Measurements from ENCODE around the gene MAPK1. TPM values are rescaled to one million over a fixed set of nuclear protein-coding genes. Genes with fewer than 3 reads are reported as not detected.

Gene MAPK1
- total and polyA plus RNA-seq, 9 of the 15 experiments (the other 6 are each of a cell fraction or from before 2014, with no cell fraction given): 46.3 to 575 (median 283) TPM

DNA sequence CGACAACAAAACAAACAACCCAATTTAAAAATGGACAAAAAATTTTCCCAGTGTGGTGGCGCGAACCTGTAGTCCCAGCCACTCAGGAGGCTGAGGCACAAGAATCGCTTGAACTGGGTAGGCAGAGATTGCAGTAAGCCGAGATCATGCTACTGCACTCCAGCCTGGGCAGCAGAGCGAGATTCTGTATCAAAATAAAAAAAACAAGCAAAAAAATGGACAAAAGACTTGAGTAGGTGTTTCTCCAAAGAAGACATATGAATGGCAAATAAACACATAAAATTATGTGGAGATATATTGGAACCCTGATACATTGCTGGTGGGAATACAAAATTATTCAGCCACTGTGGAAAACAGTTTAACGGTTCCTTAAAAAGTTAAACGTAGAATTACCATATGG, 27.4 kb upstream of the MAPK1 start:
- BruUV-seq (replicated peaks): no TSS peak
- Histone ChIP-seq H3K9ac (ENCODE audit: insufficient read depth in 1 of 2, low read depth in 2 of 2, low read length in 2 of 2) (no peak overlapping the region), H4K20me1 (replicated peaks; ENCODE audit: control insufficient read depth, insufficient read depth, low read length) (no peaks in the 10 kb centered on the region), H3K9me1 (ENCODE audit: control insufficient read depth, insufficient read depth, low read length) (no peaks in the 10 kb centered on the region), H3K4me2 (ENCODE audit: insufficient read depth, low read length) (no peak overlapping the region), H3K79me2 (ENCODE audit: control insufficient read depth, insufficient read depth, low read length) (no peaks in the 10 kb centered on the region), H3K4me1 (replicated peaks in 1 of 2; ENCODE audit: control insufficient read depth in 2 of 2, insufficient read depth in 2 of 2, low read length in 2 of 2) (no peaks in the 10 kb centered on the region), H2AFZ (ENCODE audit: low read depth, low read length) (no peak overlapping the region), H3K36me3 (ENCODE audit: control insufficient read depth, insufficient read depth, low read length) (no peaks in the 10 kb centered on the region), H3K27me3 (ENCODE audit: control insufficient read depth in 2 of 2, insufficient read depth in 2 of 2, low read length in 2 of 2) (peaks cover 13 to 38% of the 10 kb centered on the region in 2 experiments; a peak in 3 of 5 replicates), H3K9me3 (replicated peaks; ENCODE audit: control insufficient read depth, insufficient read depth, low read depth, low read length) (no peaks in the 10 kb centered on the region), H3K27ac (ENCODE audit: extremely low read depth, low read depth, low read length) (no peak overlapping the region), H3K4me3 (no peak overlapping the region)
- 30% methylated on average over 8 of the region's 8 CpGs for WGBS (ENCODE audit: insufficient coverage, low coverage, missing lambda C conversion rate)
- intact Hi-C loops (cut with micrococcal nuclease): loop anchor here (5.0 kb wide), 1 partner anchor 182 kb away; no protein-coding TSS in a partner anchor
- no peak for ATAC-seq
- in situ Hi-C loops (cut with MboI): no loop called here
- ChIA-PET CTCF (ENCODE audit: low intra/inter-chr PET ratio) (no interaction called here), POLR2A (interaction anchor here (0.6 to 49.7 kb wide), 5 partner anchors 8 to 840 kb away, joined by 3 to 1041 read pairs (median 6); partner anchors contain the start of gene PPM1F)
- DNase-seq (ENCODE audit: extremely low read depth in 1 of 4, low spot score in 3 of 4): no peak
- no peak for FAIRE-seq
- TF ChIP-seq STAG1 (CRISPR knock-in tag; IDR thresholded peaks at IDR 0.05; ENCODE audit: borderline replicate concordance) (0 out of 2 replicates have a peak, but pooled peaks have one; percentile 19), SAP30 (IDR thresholded peaks at IDR 0.05; ENCODE audit: borderline replicate concordance, insufficient read depth, low read depth, low read length, poor library complexity, severe bottlenecking) (no peak), MCM2 (IDR thresholded peaks at IDR 0.05; ENCODE audit: low read depth) (no peak), PTRF (tag; IDR thresholded peaks at IDR 0.05) (no peak), MYBL2 (IDR thresholded peaks at IDR 0.05; ENCODE audit: low read depth) (no peak), MYBL2 (CRISPR knock-in tag; IDR thresholded peaks at IDR 0.05; ENCODE audit: borderline replicate concordance) (no peak), PURB (CRISPR knock-in tag; IDR thresholded peaks at IDR 0.05; ENCODE audit: low read depth) (no peak), ZNF184 (CRISPR knock-in tag; IDR thresholded peaks at IDR 0.05) (no peak), CBX2 (IDR thresholded peaks at IDR 0.05; ENCODE audit: insufficient read depth, low read length, poor library complexity, severe bottlenecking) (peak; percentile 93), PHB (CRISPR knock-in tag; IDR thresholded peaks at IDR 0.05) (no peak), HMG20B (CRISPR knock-in tag; IDR thresholded peaks at IDR 0.05) (no peak), NCOA1 (IDR thresholded peaks at IDR 0.05; ENCODE audit: low read depth) (no peak)
- TF ChIP-seq, protein P1, sequence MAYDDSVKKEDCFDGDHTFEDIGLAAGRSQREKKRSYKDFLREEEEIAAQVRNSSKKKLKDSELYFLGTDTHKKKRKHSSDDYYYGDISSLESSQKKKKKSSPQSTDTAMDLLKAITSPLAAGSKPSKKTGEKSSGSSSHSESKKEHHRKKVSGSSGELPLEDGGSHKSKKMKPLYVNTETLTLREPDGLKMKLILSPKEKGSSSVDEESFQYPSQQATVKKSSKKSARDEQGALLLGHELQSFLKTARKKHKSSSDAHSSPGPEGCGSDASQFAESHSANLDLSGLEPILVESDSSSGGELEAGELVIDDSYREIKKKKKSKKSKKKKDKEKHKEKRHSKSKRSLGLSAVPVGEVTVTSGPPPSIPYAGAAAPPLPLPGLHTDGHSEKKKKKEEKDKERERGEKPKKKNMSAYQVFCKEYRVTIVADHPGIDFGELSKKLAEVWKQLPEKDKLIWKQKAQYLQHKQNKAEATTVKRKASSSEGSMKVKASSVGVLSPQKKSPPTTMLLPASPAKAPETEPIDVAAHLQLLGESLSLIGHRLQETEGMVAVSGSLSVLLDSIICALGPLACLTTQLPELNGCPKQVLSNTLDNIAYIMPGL (CRISPR knock-in tag; IDR thresholded peaks at IDR 0.05): no peak
- TF ChIP-seq, protein P2, sequence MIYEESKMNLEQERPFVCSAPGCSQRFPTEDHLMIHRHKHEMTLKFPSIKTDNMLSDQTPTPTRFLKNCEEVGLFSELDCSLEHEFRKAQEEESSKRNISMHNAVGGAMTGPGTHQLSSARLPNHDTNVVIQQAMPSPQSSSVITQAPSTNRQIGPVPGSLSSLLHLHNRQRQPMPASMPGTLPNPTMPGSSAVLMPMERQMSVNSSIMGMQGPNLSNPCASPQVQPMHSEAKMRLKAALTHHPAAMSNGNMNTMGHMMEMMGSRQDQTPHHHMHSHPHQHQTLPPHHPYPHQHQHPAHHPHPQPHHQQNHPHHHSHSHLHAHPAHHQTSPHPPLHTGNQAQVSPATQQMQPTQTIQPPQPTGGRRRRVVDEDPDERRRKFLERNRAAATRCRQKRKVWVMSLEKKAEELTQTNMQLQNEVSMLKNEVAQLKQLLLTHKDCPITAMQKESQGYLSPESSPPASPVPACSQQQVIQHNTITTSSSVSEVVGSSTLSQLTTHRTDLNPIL (CRISPR knock-in tag; IDR thresholded peaks at IDR 0.05): no peak
- TF ChIP-seq, protein P3, sequence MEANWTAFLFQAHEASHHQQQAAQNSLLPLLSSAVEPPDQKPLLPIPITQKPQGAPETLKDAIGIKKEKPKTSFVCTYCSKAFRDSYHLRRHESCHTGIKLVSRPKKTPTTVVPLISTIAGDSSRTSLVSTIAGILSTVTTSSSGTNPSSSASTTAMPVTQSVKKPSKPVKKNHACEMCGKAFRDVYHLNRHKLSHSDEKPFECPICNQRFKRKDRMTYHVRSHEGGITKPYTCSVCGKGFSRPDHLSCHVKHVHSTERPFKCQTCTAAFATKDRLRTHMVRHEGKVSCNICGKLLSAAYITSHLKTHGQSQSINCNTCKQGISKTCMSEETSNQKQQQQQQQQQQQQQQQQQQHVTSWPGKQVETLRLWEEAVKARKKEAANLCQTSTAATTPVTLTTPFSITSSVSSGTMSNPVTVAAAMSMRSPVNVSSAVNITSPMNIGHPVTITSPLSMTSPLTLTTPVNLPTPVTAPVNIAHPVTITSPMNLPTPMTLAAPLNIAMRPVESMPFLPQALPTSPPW (CRISPR knock-in tag; IDR thresholded peaks at IDR 0.05): no peak
- TF ChIP-seq, protein P4, sequence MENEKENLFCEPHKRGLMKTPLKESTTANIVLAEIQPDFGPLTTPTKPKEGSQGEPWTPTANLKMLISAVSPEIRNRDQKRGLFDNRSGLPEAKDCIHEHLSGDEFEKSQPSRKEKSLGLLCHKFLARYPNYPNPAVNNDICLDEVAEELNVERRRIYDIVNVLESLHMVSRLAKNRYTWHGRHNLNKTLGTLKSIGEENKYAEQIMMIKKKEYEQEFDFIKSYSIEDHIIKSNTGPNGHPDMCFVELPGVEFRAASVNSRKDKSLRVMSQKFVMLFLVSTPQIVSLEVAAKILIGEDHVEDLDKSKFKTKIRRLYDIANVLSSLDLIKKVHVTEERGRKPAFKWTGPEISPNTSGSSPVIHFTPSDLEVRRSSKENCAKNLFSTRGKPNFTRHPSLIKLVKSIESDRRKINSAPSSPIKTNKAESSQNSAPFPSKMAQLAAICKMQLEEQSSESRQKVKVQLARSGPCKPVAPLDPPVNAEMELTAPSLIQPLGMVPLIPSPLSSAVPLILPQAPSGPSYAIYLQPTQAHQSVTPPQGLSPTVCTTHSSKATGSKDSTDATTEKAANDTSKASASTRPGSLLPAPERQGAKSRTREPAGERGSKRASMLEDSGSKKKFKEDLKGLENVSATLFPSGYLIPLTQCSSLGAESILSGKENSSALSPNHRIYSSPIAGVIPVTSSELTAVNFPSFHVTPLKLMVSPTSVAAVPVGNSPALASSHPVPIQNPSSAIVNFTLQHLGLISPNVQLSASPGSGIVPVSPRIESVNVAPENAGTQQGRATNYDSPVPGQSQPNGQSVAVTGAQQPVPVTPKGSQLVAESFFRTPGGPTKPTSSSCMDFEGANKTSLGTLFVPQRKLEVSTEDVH (IDR thresholded peaks at IDR 0.05; ENCODE audit: low read depth, partially characterized antibody): no peak
